Testis (tissue), 3 donors: ENCODE data around the gene QRFP. TPM values are rescaled to one million over a fixed set of nuclear protein-coding genes. Genes with fewer than 3 reads are reported as not detected.

ENCODE experiments used
- DNase-seq: peaks from one replicate; pipeline ENCODE4 v3.0.0-alpha.2; 2019
- H3K27ac ChIP-seq, 2 donors: fragments of 200-600 bp; sonication (generic); one replicate each; pipeline ENCODE4 v1.5.1; 2019
- H3K27me3 ChIP-seq: fragments of 200-600 bp; sonication (generic); one replicate; pipeline ENCODE4 v1.5.1; 2019
- H3K36me3 ChIP-seq: fragments of 200-600 bp; sonication (generic); one replicate; pipeline ENCODE4 v1.5.1; 2017; ENCODE audit warnings: low read depth; ENCODE audit errors: missing control alignments
- H3K4me1 ChIP-seq: fragments of 200-600 bp; sonication (generic); one replicate; pipeline ENCODE4 v1.5.1; 2019
- H3K4me3 ChIP-seq, 2 donors: fragments of 200-600 bp; sonication (generic); one replicate each; pipeline ENCODE4 v1.5.1; 2017 to 2019
- H3K9me3 ChIP-seq: fragments of 200-600 bp; sonication (generic); one replicate; pipeline ENCODE4 v1.5.1; 2017
- CTCF ChIP-seq, 3 experiments: fragments of 450-650 bp in 2 of 3; fragments of 200-600 bp in 1 of 3; sonication (generic) in 1 of 3; IDR thresholded peaks; one replicate each; pipeline ENCODE4 v1.5.1; 2016 to 2019; ENCODE audit warnings: antibody characterized with exemption in 3 of 3, mild to moderate bottlenecking in 2 of 3, moderate library complexity in 1 of 3
- POLR2A ChIP-seq: fragments of 450-650 bp; IDR thresholded peaks from one replicate; pipeline ENCODE4 v1.6.1; 2017; ENCODE audit warnings: antibody characterized with exemption, mild to moderate bottlenecking, moderate library complexity
- WGBS, 2 donors: methylation state at CpG; one replicate each; pipeline ENCODE4 v1.1.5; 2018; 5-methylcytosine and 5-hydroxymethylcytosine counted together
- intact Hi-C: fragments of 100-400 bp; cut with DNase I; formaldehyde crosslinking; loops from one replicate; pipeline ENCODE4 v1.15.1; 2023; ENCODE audit warnings: low total_unique reads
- polyA plus RNA-seq: library from polyadenylated mRNA; stranded (reverse); fragments of 350-450 nt; fragmentation: Illumina TruSeq; extraction: RNeasy Lipid Tissue Mini Kit (QIAGEN cat#74804); gene quantifications from one replicate; pipeline ENCODE4 v1.2.3, GENCODE V29; 2014; ENCODE audit warnings: low read depth, low replicate concordance; ENCODE audit not compliant: insufficient read depth
- total RNA-seq, 2 donors: library from RNA; depleted of rRNA; stranded (reverse); fragments of >200 nt; gene quantifications; one replicate each; pipeline ENCODE4 v1.2.3, GENCODE V29; 2016

Gene QRFP
- total and polyA plus RNA-seq, 3 donors from 2014 or later = 0.24 TPM; not detected in 2

- DNase-seq = no peak
- no peaks in the 10 kb centered on the region for H3K36me3 ChIP-seq
- TF ChIP-seq CTCF (IDR thresholded peaks at IDR 0.05) (no peak), POLR2A (no peak)
- no peak overlapping the region for H3K27ac ChIP-seq
- no peaks in the 10 kb centered on the region for H3K9me3 ChIP-seq
- WGBS, 2 donors = 96% methylated on average over 8 of the region's 8 CpGs
- H3K27me3 ChIP-seq = no peaks in the 10 kb centered on the region
- intact Hi-C loops = no loop called here
- peaks cover 17% of the 10 kb centered on the region for H3K4me1 ChIP-seq
- no peak overlapping the region for H3K4me3 ChIP-seq
Measured at GRCh38 chr9:130920233-130920632, 23.6 kb upstream of the QRFP start.

- peaks cover 17% of the 10 kb centered on the region for H3K4me1 ChIP-seq
Measured at GRCh38 chr9:130919559-130920145, 23.0 kb upstream of the QRFP start.

GRCh38 chr9:130918826-130919558 lies 22.4 kb upstream of the QRFP start:
- Histone ChIP-seq H3K27ac (no peak overlapping the region), H3K4me1 (peaks cover 17% of the 10 kb centered on the region), H3K9me3 (no peaks in the 10 kb centered on the region), H3K4me3 (no peak overlapping the region), H3K36me3 (no peaks in the 10 kb centered on the region), H3K27me3 (no peaks in the 10 kb centered on the region)
- WGBS, 2 donors = 84 to 85% methylated on average over 21 to 32 of the region's 33 CpGs
- TF ChIP-seq POLR2A (no peak), CTCF (IDR thresholded peaks at IDR 0.05) (no peak)
- DNase-seq = no peak
- intact Hi-C loops = no loop called here

More at GRCh38 chr9:130919559-130920145, 23.0 kb upstream of the QRFP start:
- Histone ChIP-seq H3K36me3 (no peaks in the 10 kb centered on the region), H3K27me3 (no peaks in the 10 kb centered on the region), H3K9me3 (no peaks in the 10 kb centered on the region), H3K27ac (no peak overlapping the region), H3K4me3 (no peak overlapping the region)
- no peak for DNase-seq
- 85 to 89% methylated on average over 10 to 14 of the region's 14 CpGs for WGBS, 2 donors
- no peak for TF ChIP-seq CTCF (IDR thresholded peaks at IDR 0.05)
- no peak for TF ChIP-seq POLR2A
- intact Hi-C loops = no loop called here

- 84 to 87% methylated on average over 7 to 9 of the region's 9 CpGs for WGBS, 2 donors
- peaks cover 17% of the 10 kb centered on the region for H3K4me1 ChIP-seq
Measured at GRCh38 chr9:130918101-130918825, 21.7 kb upstream of the QRFP start.

More at GRCh38 chr9:130918101-130918825, 21.7 kb upstream of the QRFP start:
- Histone ChIP-seq H3K4me3 (no peak overlapping the region), H3K36me3 (no peaks in the 10 kb centered on the region), H3K9me3 (no peaks in the 10 kb centered on the region), H3K27me3 (no peaks in the 10 kb centered on the region), H3K27ac (no peak overlapping the region)
- intact Hi-C loops = no loop called here
- no peak for DNase-seq
- TF ChIP-seq CTCF (IDR thresholded peaks at IDR 0.05) = no peak
- TF ChIP-seq POLR2A = no peak
